Measurements from ENCODE around the gene TTLL3. TPM values are rescaled to one million over a fixed set of nuclear protein-coding genes. Genes with fewer than 3 reads are reported as not detected.

The TTLL3 gene
- polyA plus RNA-seq, 3 donors: 1.1 to 196 (median 1.8) TPM

DNA sequence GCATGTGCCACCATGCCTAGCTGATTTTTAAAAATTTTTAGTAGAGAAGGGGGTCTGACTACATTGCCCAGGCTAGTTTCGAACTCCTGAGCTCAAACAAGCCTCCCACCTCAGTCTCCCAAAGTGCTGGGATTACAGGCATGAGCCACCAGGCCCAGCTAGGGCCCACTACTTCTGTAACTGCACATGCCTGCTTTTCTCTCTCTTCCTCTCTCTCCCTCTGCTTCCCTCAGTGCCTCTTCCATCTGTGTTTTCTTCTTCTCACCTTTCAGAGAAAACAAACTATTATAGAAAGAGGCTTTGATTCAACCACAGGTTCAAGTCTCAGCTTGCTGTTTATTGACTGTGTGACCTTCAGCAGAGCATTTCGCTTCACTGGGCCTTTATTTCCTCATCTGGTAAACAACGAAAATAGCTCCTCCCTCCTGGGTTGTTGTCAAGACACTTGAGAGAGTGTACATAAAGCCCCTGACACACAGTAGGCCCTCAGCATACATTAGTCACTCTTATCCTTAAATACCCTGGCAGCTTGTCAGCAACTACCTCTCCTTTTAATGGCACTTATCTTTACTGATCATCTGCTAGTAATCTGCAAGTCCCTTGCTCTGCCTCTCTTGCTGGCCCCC lies 28.0 kb upstream of the TTLL3 start:
- intact Hi-C loops (cut with micrococcal nuclease): no loop called here
- Mint-ChIP-seq H3K4me3 (no peak overlapping the region), H3K9me3 (no peaks in the 10 kb centered on the region), H3K27me3 (ENCODE audit: low read depth in 3 of 3) (no peaks in the 10 kb centered on the region), H3K36me3 (peaks cover 43 to 56% of the 10 kb centered on the region in 2 donors), H3K4me1 (peaks cover 64% of the 10 kb centered on the region), H3K27ac (peak overlapping the region; percentile 68 to 93 (median 82))
- Histone ChIP-seq H3K36me3 (replicated peaks in 1 of 2; ENCODE audit: control insufficient read depth in 1 of 2, insufficient read depth in 2 of 2, low read length in 2 of 2) (peaks cover 27 to 43% of the 10 kb centered on the region in 2 donors), H3K27me3 (ENCODE audit: control insufficient read depth in 2 of 2, insufficient read depth in 2 of 2, low read length in 2 of 2) (no peaks in the 10 kb centered on the region), H3K27ac (ENCODE audit: low read depth in 1 of 2, low read length in 2 of 2) (peak overlapping the region; percentile 72 to 80), H3K4me1 (ENCODE audit: control insufficient read depth in 1 of 2, insufficient read depth in 2 of 2, low read length in 2 of 2) (peaks cover 58% of the 10 kb centered on the region in 2 donors), H3K9me3 (replicated peaks in 1 of 2; ENCODE audit: control insufficient read depth in 1 of 2, insufficient read depth in 1 of 2, low read length in 2 of 2) (no peaks in the 10 kb centered on the region), H3K4me2 (replicated peaks; ENCODE audit: extremely low read depth, low read length, poor library complexity, severe bottlenecking) (peak overlapping the region; percentile 41), H3K4me3 (replicated peaks in 1 of 3; ENCODE audit: low read depth in 2 of 3, low read length in 3 of 3) (peak overlapping the region in 1 of 3 experiments; percentile 32), H4K20me1 (ENCODE audit: insufficient read depth, low read length) (no peaks in the 10 kb centered on the region), H3K9ac (ENCODE audit: insufficient read depth, low read length, poor library complexity, severe bottlenecking) (peak overlapping the region; percentile 16), H2AFZ (ENCODE audit: insufficient read depth, low read depth, low read length, poor library complexity, severe bottlenecking) (peak overlapping the region; percentile 33), H3K79me2 (ENCODE audit: insufficient read depth, low read length) (peaks cover 6% of the 10 kb centered on the region)
- WGBS (ENCODE audit: insufficient coverage): 32% methylated on average over 3 of the region's 3 CpGs
- TF ChIP-seq, protein P1, sequence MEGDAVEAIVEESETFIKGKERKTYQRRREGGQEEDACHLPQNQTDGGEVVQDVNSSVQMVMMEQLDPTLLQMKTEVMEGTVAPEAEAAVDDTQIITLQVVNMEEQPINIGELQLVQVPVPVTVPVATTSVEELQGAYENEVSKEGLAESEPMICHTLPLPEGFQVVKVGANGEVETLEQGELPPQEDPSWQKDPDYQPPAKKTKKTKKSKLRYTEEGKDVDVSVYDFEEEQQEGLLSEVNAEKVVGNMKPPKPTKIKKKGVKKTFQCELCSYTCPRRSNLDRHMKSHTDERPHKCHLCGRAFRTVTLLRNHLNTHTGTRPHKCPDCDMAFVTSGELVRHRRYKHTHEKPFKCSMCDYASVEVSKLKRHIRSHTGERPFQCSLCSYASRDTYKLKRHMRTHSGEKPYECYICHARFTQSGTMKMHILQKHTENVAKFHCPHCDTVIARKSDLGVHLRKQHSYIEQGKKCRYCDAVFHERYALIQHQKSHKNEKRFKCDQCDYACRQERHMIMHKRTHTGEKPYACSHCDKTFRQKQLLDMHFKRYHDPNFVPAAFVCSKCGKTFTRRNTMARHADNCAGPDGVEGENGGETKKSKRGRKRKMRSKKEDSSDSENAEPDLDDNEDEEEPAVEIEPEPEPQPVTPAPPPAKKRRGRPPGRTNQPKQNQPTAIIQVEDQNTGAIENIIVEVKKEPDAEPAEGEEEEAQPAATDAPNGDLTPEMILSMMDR (IDR thresholded peaks at IDR 0.05): no peak
- DNase-seq: peak in 1 of 3 donors; percentile 26

- TF ChIP-seq, protein P1 (IDR thresholded peaks at IDR 0.05): no peak
- H2AFZ ChIP-seq (ENCODE audit: insufficient read depth, low read depth, low read length, poor library complexity, severe bottlenecking): no peak overlapping the region
Observed at GRCh38 chr3:9782770-9783169, 27.3 kb upstream of the TTLL3 start.

More at GRCh38 chr3:9782770-9783169, 27.3 kb upstream of the TTLL3 start:
- Histone ChIP-seq H3K9me3 (replicated peaks in 1 of 2; ENCODE audit: control insufficient read depth in 1 of 2, insufficient read depth in 1 of 2, low read length in 2 of 2) (no peaks in the 10 kb centered on the region), H3K4me2 (replicated peaks; ENCODE audit: extremely low read depth, low read length, poor library complexity, severe bottlenecking) (peak overlapping the region; percentile 41), H3K4me3 (replicated peaks in 1 of 3; ENCODE audit: low read depth in 2 of 3, low read length in 3 of 3) (no peak overlapping the region), H3K4me1 (ENCODE audit: control insufficient read depth in 1 of 2, insufficient read depth in 2 of 2, low read length in 2 of 2) (peaks cover 51% of the 10 kb centered on the region in 2 donors), H3K27ac (ENCODE audit: low read depth in 1 of 2, low read length in 2 of 2) (peak overlapping the region in 1 of 2 donors; percentile 72), H3K79me2 (ENCODE audit: insufficient read depth, low read length) (peaks cover 6% of the 10 kb centered on the region), H3K36me3 (replicated peaks in 1 of 2; ENCODE audit: control insufficient read depth in 1 of 2, insufficient read depth in 2 of 2, low read length in 2 of 2) (peaks cover 31 to 49% of the 10 kb centered on the region in 2 donors), H3K27me3 (ENCODE audit: control insufficient read depth in 2 of 2, insufficient read depth in 2 of 2, low read length in 2 of 2) (no peaks in the 10 kb centered on the region), H3K9ac (ENCODE audit: insufficient read depth, low read length, poor library complexity, severe bottlenecking) (no peak overlapping the region), H4K20me1 (ENCODE audit: insufficient read depth, low read length) (no peaks in the 10 kb centered on the region)
- H3K36me3 Mint-ChIP-seq: peaks cover 44 to 62% of the 10 kb centered on the region in 2 donors
- H3K9me3 Mint-ChIP-seq: no peaks in the 10 kb centered on the region
- DNase-seq: peak in 2 of 3 donors; percentile 20 to 27
- peaks cover 59% of the 10 kb centered on the region for H3K4me1 Mint-ChIP-seq
- no peak overlapping the region for H3K4me3 Mint-ChIP-seq
- H3K27me3 Mint-ChIP-seq (ENCODE audit: low read depth in 3 of 3): no peaks in the 10 kb centered on the region
- WGBS (ENCODE audit: insufficient coverage): 75% methylated on average over 1 of the region's 3 CpGs
- H3K27ac Mint-ChIP-seq: peak overlapping the region in 4 of 7 donors; percentile 11 to 83 (median 75)
- intact Hi-C loops (cut with micrococcal nuclease): no loop called here

Data from CD14-positive monocyte (primary cell).